ENCODE measurements around the gene EHMT1. TPM values are rescaled to one million over a fixed set of nuclear protein-coding genes. Genes with fewer than 3 reads are reported as not detected.

Gene EHMT1
- total RNA-seq, 1 donor from 2014 or later, result 162 TPM

DNA sequence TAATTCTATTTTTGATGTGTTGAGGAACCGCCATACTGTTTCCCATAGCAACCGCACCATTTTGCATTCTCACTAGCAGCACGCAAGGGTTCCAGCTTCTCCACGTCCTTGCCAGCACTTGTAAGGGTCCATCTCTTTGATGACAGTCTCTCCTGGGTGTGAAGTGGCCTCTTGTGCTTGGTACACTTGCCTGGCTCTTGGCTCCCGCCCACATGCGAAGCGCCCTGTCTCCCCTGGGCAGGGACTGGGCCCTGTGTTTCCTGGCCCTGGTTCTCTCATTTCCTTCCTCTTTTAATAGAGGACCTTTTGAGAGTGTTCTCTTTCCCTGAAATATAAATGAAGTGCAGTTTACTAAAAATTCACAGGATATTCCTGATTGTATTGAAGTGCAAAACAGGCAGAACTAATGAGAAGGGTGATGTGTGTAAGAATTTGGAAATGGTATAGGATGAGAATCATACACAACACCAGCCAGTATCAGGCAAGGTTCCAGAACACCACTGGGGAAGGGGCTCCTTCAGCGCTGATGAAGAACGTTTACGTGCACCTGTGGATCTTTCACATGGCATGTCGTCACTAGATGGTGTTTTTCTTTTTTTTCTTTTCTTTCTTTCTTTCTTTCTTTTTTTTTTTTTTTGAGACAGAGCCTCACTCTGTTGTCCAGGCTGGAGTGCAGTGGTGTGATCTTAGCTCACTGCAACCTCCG, 73.0 kb downstream of the EHMT1 start:
- DNase-seq, result no peak
- TF ChIP-seq, protein P1, sequence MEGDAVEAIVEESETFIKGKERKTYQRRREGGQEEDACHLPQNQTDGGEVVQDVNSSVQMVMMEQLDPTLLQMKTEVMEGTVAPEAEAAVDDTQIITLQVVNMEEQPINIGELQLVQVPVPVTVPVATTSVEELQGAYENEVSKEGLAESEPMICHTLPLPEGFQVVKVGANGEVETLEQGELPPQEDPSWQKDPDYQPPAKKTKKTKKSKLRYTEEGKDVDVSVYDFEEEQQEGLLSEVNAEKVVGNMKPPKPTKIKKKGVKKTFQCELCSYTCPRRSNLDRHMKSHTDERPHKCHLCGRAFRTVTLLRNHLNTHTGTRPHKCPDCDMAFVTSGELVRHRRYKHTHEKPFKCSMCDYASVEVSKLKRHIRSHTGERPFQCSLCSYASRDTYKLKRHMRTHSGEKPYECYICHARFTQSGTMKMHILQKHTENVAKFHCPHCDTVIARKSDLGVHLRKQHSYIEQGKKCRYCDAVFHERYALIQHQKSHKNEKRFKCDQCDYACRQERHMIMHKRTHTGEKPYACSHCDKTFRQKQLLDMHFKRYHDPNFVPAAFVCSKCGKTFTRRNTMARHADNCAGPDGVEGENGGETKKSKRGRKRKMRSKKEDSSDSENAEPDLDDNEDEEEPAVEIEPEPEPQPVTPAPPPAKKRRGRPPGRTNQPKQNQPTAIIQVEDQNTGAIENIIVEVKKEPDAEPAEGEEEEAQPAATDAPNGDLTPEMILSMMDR (IDR thresholded peaks at IDR 0.05; ENCODE audit: partially characterized antibody, unreplicated experiment), result no peak
- Mint-ChIP-seq H3K9me3 (ENCODE audit: unreplicated experiment) (peaks cover 2% of the 10 kb centered on the region), H3K36me3 (ENCODE audit: unreplicated experiment) (no peaks in the 10 kb centered on the region), H3K4me3 (ENCODE audit: unreplicated experiment) (no peak overlapping the region), H3K4me1 (ENCODE audit: low read depth, unreplicated experiment) (peaks cover 20% of the 10 kb centered on the region), H3K27me3 (ENCODE audit: unreplicated experiment) (no peaks in the 10 kb centered on the region), H3K27ac (ENCODE audit: unreplicated experiment) (no peak overlapping the region)

DNA sequence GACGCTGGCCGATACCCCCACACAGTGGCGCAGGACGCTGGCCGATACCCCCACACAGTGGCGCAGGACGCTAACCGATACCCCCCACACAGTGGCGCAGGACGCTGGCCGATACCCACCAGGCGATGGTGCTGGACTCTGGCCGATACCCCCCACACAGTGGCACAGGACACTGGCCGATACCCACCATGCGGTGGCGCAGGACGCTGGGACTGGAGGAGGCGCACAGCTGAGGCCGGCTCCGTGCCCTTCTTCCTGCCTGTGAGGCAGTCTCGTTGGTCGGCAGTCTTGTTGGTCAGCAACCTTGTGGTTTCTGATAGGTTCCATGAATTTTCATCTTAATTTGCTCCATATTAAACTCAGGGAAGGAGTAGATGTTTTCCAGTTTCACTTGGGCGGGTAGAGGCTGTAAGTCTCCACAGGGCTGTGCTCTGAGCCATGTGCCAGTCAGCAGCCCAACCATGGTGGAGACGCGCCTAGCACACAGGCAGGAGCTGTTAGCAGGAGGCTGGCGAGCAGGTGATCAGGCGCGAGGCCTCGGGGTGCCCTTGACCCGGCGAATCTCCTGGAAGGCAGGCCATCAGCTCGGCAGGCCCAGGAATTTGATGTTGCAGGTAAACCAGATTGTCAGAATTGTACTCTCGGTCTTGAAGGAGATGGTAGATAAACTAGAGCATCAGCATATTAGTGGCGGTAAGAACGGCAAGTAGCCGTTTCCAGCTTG, 75.6 kb downstream of the EHMT1 start:
- no peak for DNase-seq
- TF ChIP-seq, protein P1 (IDR thresholded peaks at IDR 0.05; ENCODE audit: partially characterized antibody, unreplicated experiment), result no peak
- Mint-ChIP-seq H3K36me3 (ENCODE audit: unreplicated experiment) (no peaks in the 10 kb centered on the region), H3K4me1 (ENCODE audit: low read depth, unreplicated experiment) (peaks cover 17% of the 10 kb centered on the region), H3K27me3 (ENCODE audit: unreplicated experiment) (no peaks in the 10 kb centered on the region), H3K27ac (ENCODE audit: unreplicated experiment) (no peak overlapping the region), H3K9me3 (ENCODE audit: unreplicated experiment) (peaks cover 2% of the 10 kb centered on the region), H3K4me3 (ENCODE audit: unreplicated experiment) (no peak overlapping the region)

DNA sequence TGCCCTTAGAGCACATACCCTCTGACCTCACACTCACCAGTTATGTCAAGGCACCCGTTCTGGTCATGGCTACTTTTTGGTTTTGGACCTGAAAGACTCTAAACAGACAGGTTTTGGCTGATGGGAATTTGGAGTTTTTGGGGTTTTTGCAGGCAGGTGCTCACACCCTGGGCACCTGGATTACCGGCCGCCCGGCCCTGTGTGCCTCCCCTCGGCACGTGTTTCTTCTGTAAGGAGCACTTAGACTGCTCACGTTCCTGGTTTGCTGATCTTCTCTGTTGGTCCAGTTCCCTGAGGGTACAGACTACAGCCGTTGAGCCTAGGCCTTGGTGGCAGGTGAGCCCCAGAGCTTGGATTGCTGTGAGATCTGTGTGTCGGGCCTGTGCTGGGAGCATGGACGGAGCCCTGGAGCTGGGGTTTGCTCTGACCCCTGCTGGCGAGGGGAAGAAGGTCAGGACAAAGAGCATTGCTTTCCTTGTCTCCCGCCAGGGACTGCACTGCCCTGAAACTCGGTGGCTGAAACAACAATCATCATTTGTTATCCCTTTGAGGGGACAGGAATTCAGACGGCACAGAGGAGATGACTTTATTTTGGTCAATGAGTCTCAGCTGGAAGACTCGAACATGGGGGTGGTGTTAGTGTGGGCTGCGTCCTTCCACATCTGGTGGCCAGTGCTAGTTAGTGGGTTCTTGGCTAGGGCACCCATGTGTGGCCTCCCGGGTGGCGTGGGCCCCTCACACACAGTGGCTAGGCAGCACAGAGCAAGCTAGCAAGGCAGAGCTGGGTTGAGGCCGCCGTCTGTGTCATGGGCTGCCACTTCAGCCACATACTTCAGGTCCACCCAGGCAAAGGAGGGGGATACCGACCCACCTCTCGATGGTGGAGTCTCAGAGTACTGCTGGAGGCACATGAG, 76.4 kb downstream of the EHMT1 start:
- H3K4me3 Mint-ChIP-seq (ENCODE audit: unreplicated experiment), result no peak overlapping the region
- no peaks in the 10 kb centered on the region for H3K9me3 Mint-ChIP-seq (ENCODE audit: unreplicated experiment)
- H3K27me3 Mint-ChIP-seq (ENCODE audit: unreplicated experiment), result no peaks in the 10 kb centered on the region
- peak; percentile 81 for DNase-seq
- peak overlapping the region; percentile 53 for H3K27ac Mint-ChIP-seq (ENCODE audit: unreplicated experiment)
- peaks cover 11% of the 10 kb centered on the region for H3K4me1 Mint-ChIP-seq (ENCODE audit: low read depth, unreplicated experiment)
- TF ChIP-seq, protein P1 (IDR thresholded peaks at IDR 0.05; ENCODE audit: partially characterized antibody, unreplicated experiment), result peak; percentile 86
- H3K36me3 Mint-ChIP-seq (ENCODE audit: unreplicated experiment), result no peaks in the 10 kb centered on the region

DNA sequence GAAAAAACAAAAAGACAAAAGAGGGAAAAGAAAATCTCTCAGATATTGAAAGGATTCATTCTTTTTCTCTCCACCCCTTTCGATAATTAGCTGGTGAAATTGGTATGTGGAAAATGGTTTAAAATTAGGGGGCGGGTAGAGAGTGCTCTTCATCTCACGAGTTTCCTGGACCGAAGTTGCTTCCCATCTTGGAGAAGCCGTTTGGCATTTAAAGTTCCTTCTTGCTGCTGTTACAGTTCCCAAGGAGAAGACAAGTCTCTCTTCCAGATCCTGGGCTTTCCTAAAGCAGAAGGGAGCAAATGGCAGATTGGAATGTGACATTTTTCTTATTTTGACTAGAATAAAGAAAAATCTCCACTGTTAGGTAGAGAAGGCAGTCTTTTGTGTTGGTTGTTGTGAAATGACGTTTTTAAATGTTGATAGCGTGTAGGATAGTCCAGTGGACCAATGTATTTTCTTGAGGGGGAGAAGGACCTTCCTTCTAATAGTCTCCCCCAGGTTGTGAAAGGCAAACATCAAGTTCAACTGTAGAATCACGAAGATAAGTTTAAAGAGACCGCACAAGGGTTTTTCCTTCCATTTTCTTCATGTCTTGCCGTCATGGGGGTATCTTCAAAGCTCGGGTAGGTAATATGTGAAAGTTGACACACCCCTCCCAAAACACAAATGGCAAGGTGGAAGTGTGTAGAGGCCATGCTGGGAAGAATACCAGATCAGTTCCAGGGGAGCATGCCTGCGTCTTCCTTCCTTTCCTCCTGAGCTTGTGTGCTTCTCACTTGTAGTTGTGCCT, 77.5 kb downstream of the EHMT1 start:
- Mint-ChIP-seq H3K36me3 (ENCODE audit: unreplicated experiment) (no peaks in the 10 kb centered on the region), H3K27me3 (ENCODE audit: unreplicated experiment) (no peaks in the 10 kb centered on the region), H3K27ac (ENCODE audit: unreplicated experiment) (no peak overlapping the region), H3K4me3 (ENCODE audit: unreplicated experiment) (no peak overlapping the region), H3K9me3 (ENCODE audit: unreplicated experiment) (peaks cover 2% of the 10 kb centered on the region), H3K4me1 (ENCODE audit: low read depth, unreplicated experiment) (peaks cover 13% of the 10 kb centered on the region)
- TF ChIP-seq, protein P1 (IDR thresholded peaks at IDR 0.05; ENCODE audit: partially characterized antibody, unreplicated experiment), result no peak
- DNase-seq, result no peak
